Tibial artery (tissue), 4 donors: Measurements from ENCODE around the gene FUT2.
A peak's percentile ranks its signal among the peaks of the same experiment; 100 is the strongest.

Source experiments
- DNase-seq, 2 donors: peaks; one replicate each; pipeline ENCODE4 v3.0.0-alpha.2; 2019
- H3K27ac ChIP-seq, 2 donors: fragments of 200-600 bp; sonication (generic) in 1 of 2; 1 replicate in 1 of 2; 2 replicates in 1 of 2; pipeline ENCODE4 v1.5.1; 2018 to 2019; ENCODE audit warnings: mild to moderate bottlenecking in 1 of 2
- H3K27me3 ChIP-seq, 2 donors: fragments of 200-600 bp; sonication (generic) in 1 of 2; one replicate each; pipeline versions ENCODE4 v1.5.1 to v1.6.0; 2016 to 2019
- H3K36me3 ChIP-seq, 3 donors: fragments of 200-600 bp; sonication (generic) in 2 of 3; one replicate each; pipeline ENCODE4 v1.5.1; 2016 to 2019; ENCODE audit warnings: mild to moderate bottlenecking in 2 of 3
- H3K4me1 ChIP-seq, 4 donors: fragments of 200-600 bp; sonication (generic) in 2 of 4; 1 replicate in 3 of 4; 2 replicates in 1 of 4; pipeline ENCODE4 v1.5.1; 2016 to 2019
- H3K4me3 ChIP-seq, 2 donors: fragments of 200-600 bp; sonication (generic) in 1 of 2; 1 replicate in 1 of 2; 2 replicates in 1 of 2; pipeline ENCODE4 v1.5.1; 2018 to 2019; ENCODE audit warnings: mild to moderate bottlenecking in 2 of 2
- H3K9me3 ChIP-seq, 3 donors: fragments of 200-600 bp; sonication (generic) in 1 of 3; one replicate each; pipeline ENCODE4 v1.5.1; 2016 to 2019
- intact Hi-C: fragments of 100-400 bp; cut with DNase I; formaldehyde crosslinking; loops from one replicate; pipeline ENCODE4 v1.15.0; 2023; ENCODE audit warnings: low total_unique reads
- TF ChIP-seq, protein P1 (sequence below), 2 experiments: fragments of 200-600 bp in 1 of 2; fragments of 450-650 bp in 1 of 2; IDR thresholded peaks; one replicate each; pipeline ENCODE4 v1.5.1; 2017 to 2019; ENCODE audit warnings: antibody characterized with exemption in 2 of 2, mild to moderate bottlenecking in 1 of 2, moderate library complexity in 1 of 2

The FUT2 gene

DNA sequence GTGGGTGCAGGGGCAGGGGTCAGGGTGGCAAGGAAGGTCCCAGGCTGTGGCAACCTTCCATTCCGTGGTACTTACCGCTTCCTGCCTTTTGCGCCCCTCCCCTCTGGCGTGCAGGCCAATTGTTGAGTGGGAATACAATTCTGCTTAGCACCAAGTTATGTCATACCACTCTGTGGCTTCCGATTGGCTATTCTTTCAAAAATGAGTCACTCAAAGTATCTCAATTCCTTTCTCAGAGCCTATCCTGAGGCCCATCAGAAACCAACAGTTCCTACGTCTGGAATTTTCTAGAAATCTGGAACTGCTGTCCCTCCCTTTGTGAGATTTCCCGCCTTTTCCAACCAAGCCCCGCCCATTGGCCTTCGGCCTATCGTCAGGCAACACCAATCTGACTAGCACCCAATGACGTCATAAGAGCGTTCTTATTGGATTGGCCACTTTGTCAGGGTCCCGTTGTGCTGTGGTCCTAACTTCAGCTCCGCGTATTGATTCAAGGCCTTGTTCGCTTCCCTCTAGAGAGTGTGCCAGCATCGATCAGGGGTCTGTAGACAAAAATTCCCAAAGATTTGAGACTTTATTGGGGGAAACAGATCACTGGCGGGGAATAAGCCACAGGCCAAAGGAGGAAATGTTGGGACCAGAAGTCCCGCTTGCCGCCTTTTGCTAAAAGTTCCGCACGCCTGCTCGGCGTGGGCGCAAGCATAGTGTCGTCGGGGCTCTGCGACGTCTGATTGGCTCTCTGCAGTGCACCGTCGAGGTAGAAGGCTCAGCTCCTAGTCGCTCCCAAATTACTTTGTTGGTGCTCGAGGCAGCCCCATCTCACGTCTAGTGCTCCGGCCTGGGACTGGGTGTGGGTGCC, 34.7 kb upstream of the FUT2 start:
- Histone ChIP-seq H3K9me3 (no peaks in the 10 kb centered on the region), H3K27me3 (no peaks in the 10 kb centered on the region), H3K27ac (peak overlapping the region in 1 of 2 donors; percentile 7), H3K4me3 (no peak overlapping the region), H3K4me1 (peaks cover 0 to 9% (median 4%) of the 10 kb centered on the region in 4 donors), H3K36me3 (no peaks in the 10 kb centered on the region)
- intact Hi-C loops = no loop called here
- TF ChIP-seq, protein P1, sequence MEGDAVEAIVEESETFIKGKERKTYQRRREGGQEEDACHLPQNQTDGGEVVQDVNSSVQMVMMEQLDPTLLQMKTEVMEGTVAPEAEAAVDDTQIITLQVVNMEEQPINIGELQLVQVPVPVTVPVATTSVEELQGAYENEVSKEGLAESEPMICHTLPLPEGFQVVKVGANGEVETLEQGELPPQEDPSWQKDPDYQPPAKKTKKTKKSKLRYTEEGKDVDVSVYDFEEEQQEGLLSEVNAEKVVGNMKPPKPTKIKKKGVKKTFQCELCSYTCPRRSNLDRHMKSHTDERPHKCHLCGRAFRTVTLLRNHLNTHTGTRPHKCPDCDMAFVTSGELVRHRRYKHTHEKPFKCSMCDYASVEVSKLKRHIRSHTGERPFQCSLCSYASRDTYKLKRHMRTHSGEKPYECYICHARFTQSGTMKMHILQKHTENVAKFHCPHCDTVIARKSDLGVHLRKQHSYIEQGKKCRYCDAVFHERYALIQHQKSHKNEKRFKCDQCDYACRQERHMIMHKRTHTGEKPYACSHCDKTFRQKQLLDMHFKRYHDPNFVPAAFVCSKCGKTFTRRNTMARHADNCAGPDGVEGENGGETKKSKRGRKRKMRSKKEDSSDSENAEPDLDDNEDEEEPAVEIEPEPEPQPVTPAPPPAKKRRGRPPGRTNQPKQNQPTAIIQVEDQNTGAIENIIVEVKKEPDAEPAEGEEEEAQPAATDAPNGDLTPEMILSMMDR (IDR thresholded peaks at IDR 0.05) = no peak
- DNase-seq = peak; percentile 85 to 89

DNA sequence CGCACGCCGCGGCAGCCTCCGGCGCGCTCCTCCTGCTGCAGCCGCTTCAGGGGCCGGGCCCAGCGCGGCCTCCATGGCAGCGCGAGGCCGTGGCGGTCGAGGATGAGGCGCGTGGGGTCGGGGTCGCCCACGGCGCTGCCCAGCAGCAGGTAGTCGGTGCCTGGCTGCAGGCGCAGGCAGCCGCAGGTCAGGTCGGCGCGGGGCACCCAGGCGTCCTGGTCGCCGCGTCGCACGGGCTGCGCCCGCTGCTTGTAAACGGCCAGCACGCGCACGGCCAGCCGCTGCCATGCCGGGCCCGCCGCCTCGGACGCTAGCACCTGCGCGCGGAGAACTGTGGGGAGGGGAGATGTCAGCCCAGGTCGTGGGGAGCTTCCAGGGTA, 34.1 kb upstream of the FUT2 start:
- no peaks in the 10 kb centered on the region for H3K9me3 ChIP-seq
- H3K36me3 ChIP-seq = no peaks in the 10 kb centered on the region
- no peak overlapping the region for H3K4me3 ChIP-seq
- no peak for DNase-seq
- peaks cover 0 to 9% (median 4%) of the 10 kb centered on the region in 4 donors for H3K4me1 ChIP-seq
- intact Hi-C loops = no loop called here
- TF ChIP-seq, protein P1 (IDR thresholded peaks at IDR 0.05) = no peak
- H3K27me3 ChIP-seq = no peaks in the 10 kb centered on the region
- no peak overlapping the region for H3K27ac ChIP-seq

- H3K27me3 ChIP-seq = no peaks in the 10 kb centered on the region
- TF ChIP-seq, protein P1 (IDR thresholded peaks at IDR 0.05) = no peak
- no peaks in the 10 kb centered on the region for H3K36me3 ChIP-seq
- peaks cover 0 to 9% (median 4%) of the 10 kb centered on the region in 4 donors for H3K4me1 ChIP-seq
- no peaks in the 10 kb centered on the region for H3K9me3 ChIP-seq
- no peak overlapping the region for H3K4me3 ChIP-seq
- intact Hi-C loops = no loop called here
- no peak for DNase-seq
- no peak overlapping the region for H3K27ac ChIP-seq
Observed at GRCh38 chr19:48663667-48664066, 32.1 kb upstream of the FUT2 start.

- DNase-seq = no peak
- H3K36me3 ChIP-seq = no peaks in the 10 kb centered on the region
- H3K4me3 ChIP-seq = no peak overlapping the region
- no peaks in the 10 kb centered on the region for H3K27me3 ChIP-seq
- intact Hi-C loops = no loop called here
- H3K9me3 ChIP-seq = no peaks in the 10 kb centered on the region
- peaks cover 0 to 9% (median 4%) of the 10 kb centered on the region in 4 donors for H3K4me1 ChIP-seq
- no peak overlapping the region for H3K27ac ChIP-seq
- TF ChIP-seq, protein P1 (IDR thresholded peaks at IDR 0.05) = no peak
Observed at GRCh38 chr19:48664476-48664875, 31.3 kb upstream of the FUT2 start.

DNA sequence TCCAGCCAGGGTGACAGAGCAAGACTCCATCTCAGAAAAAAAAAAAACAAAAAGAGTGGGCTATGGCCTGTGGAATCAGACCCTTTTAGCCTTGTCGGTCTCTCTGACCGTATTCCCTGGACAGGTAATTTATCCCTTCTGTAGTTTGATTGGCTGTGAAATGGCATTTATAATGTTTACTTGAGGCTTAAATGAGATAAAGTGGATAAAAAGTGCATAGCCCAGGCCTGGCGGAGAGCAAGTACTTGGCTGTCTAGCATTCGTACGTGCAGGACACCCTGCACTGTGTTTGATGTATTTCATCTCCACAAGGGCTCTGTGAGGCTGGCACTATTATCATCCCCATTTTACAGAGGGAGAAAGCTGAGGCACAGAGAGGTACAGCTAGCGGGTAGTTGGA, 30.0 kb upstream of the FUT2 start:
- DNase-seq = no peak
- peaks cover 0 to 7% (median 2%) of the 10 kb centered on the region in 4 donors for H3K4me1 ChIP-seq
- TF ChIP-seq, protein P1 (IDR thresholded peaks at IDR 0.05) = no peak
- no peak overlapping the region for H3K4me3 ChIP-seq
- no peak overlapping the region for H3K27ac ChIP-seq
- no peaks in the 10 kb centered on the region for H3K36me3 ChIP-seq
- H3K27me3 ChIP-seq = no peaks in the 10 kb centered on the region
- intact Hi-C loops = no loop called here
- no peaks in the 10 kb centered on the region for H3K9me3 ChIP-seq
